Measurements from ENCODE around the gene MCHR1.
"Not testable (repeated sequence)": the region's sequence is repeated elsewhere in the genome, so short reads cannot be mapped to it uniquely, and the experiment has no call there.

Gene MCHR1

GRCh38 chr22:40648386-40648785 is 30.9 kb upstream of the MCHR1 start:
- H3K4me3 ChIP-seq (ENCODE audit: low read length), result no peak overlapping the region
- TF ChIP-seq CTCF (conservative IDR thresholded peaks at IDR 0.05; ENCODE audit: low read length), result no peak
- DNase-seq (ENCODE audit: low read depth), result no peak

- no peak for TF ChIP-seq CTCF (conservative IDR thresholded peaks at IDR 0.05; ENCODE audit: low read length)
- H3K4me3 ChIP-seq (ENCODE audit: low read length), result peak overlapping the region; percentile 91; the same call in 1 of the 2 replicates
- no peak for DNase-seq (ENCODE audit: low read depth)
Measured at GRCh38 chr22:40651057-40651456, 28.2 kb upstream of the MCHR1 start.

- peak overlapping the region; percentile 91 for H3K4me3 ChIP-seq (ENCODE audit: low read length)
Measured at GRCh38 chr22:40651563-40652501, 27.5 kb upstream of the MCHR1 start.

GRCh38 chr22:40653361-40653760 is 25.9 kb upstream of the MCHR1 start:
- no peak overlapping the region for H3K4me3 ChIP-seq (ENCODE audit: low read length)
- no peak for DNase-seq (ENCODE audit: low read depth)

More at GRCh38 chr22:40651563-40652501, 27.5 kb upstream of the MCHR1 start:
- peak; percentile 99 for DNase-seq (ENCODE audit: low read depth)
- no peak; the same call in 1 of the 2 replicates for TF ChIP-seq CTCF (conservative IDR thresholded peaks at IDR 0.05; ENCODE audit: low read length)

GRCh38 chr22:40654522-40655167 is 24.6 kb upstream of the MCHR1 start:
- DNase-seq (ENCODE audit: low read depth), result peak; percentile 71
- H3K4me3 ChIP-seq (ENCODE audit: low read length), result no peak overlapping the region

More at GRCh38 chr22:40653361-40653760, 25.9 kb upstream of the MCHR1 start:
- no peak for TF ChIP-seq CTCF (conservative IDR thresholded peaks at IDR 0.05; ENCODE audit: low read length)

GRCh38 chr22:40655941-40656340 is 23.3 kb upstream of the MCHR1 start:
- not testable (repeated sequence) for H3K4me3 ChIP-seq (ENCODE audit: low read length); DNase-seq (ENCODE audit: low read depth)

More at GRCh38 chr22:40654522-40655167, 24.6 kb upstream of the MCHR1 start:
- peak; percentile 47 for TF ChIP-seq CTCF (conservative IDR thresholded peaks at IDR 0.05; ENCODE audit: low read length)

GRCh38 chr22:40656651-40657050 is 22.6 kb upstream of the MCHR1 start:
- not testable (repeated sequence) for H3K4me3 ChIP-seq (ENCODE audit: low read length); DNase-seq (ENCODE audit: low read depth)

GRCh38 chr22:40659166-40659565 is 20.1 kb upstream of the MCHR1 start:
- no peak for TF ChIP-seq CTCF (conservative IDR thresholded peaks at IDR 0.05; ENCODE audit: low read length)
- DNase-seq (ENCODE audit: low read depth), result no peak
- no peak overlapping the region for H3K4me3 ChIP-seq (ENCODE audit: low read length)

All from AG10803 (cell line).